Stimulated activated naive B cell treated with anti-CD40 and anti-IgM and Interleukin-4, amounts not matched to agents 10 μg/mL and 1 μg/mL and 100 μg/mL, for 72 hours (primary cell): ENCODE measurements around the gene STYX.

Experiments used
- ATAC-seq, 2 donors: fragments of 150-1000 bp; cut with Tn5 transposase; replicated peaks; 2 replicates each; pipeline ENCODE4 v1.10.0; 2021; ENCODE audit warnings: moderate library complexity in 1 of 2
- DNase-seq: peaks from one replicate; pipeline ENCODE4 v3.0.0; 2021
- H3K27ac Mint-ChIP-seq: one replicate; pipeline ENCODE4 v1.8.0; 2022; ENCODE audit warnings: mild to moderate bottlenecking, mixed read lengths
- H3K27me3 Mint-ChIP-seq, 2 donors: one replicate each; pipeline ENCODE4 v1.8.0; 2022; ENCODE audit warnings: mixed read lengths in 2 of 2
- H3K36me3 Mint-ChIP-seq, 2 donors: one replicate each; pipeline ENCODE4 v1.8.0; 2022; ENCODE audit warnings: mixed read lengths in 2 of 2, mild to moderate bottlenecking in 1 of 2
- H3K4me1 Mint-ChIP-seq, 2 donors: one replicate each; pipeline ENCODE4 v1.8.0; 2022; ENCODE audit warnings: mixed read lengths in 2 of 2, mild to moderate bottlenecking in 1 of 2
- H3K4me3 Mint-ChIP-seq, 2 donors: one replicate each; pipeline ENCODE4 v1.8.0; 2022; ENCODE audit warnings: mild to moderate bottlenecking in 2 of 2, mixed read lengths in 2 of 2, moderate library complexity in 1 of 2
- H3K9me3 Mint-ChIP-seq, 2 donors: one replicate each; pipeline ENCODE4 v1.8.0; 2022; ENCODE audit warnings: mixed read lengths in 2 of 2, mild to moderate bottlenecking in 1 of 2

Gene STYX

DNA sequence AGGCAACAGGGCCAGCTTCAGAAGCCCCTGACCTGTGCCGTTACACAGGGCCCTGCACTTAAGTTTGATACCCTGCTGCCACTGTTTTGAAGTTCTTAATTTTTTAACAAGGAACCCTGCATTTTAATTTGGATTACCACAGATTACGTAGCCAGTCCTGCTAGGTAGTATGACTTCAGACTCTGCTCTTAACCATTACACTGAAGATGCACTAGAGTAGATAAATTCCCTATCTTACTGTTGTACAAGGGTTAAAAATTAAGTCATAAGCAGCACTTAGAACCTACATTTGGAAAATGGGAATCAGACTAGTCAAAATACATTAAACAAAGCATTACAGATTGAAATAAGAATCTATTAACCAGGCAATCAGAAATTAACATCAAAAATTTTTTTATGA lies 59.2 kb downstream of the STYX start:
- peaks cover 0 to 2% of the 10 kb centered on the region in 2 donors for H3K36me3 Mint-ChIP-seq
- no peaks in the 10 kb centered on the region for H3K27me3 Mint-ChIP-seq
- ATAC-seq (no peak), DNase-seq (no peak)
- no peaks in the 10 kb centered on the region for H3K9me3 Mint-ChIP-seq
- no peak overlapping the region for H3K4me3 Mint-ChIP-seq
- peaks cover 10 to 25% of the 10 kb centered on the region in 2 donors for H3K4me1 Mint-ChIP-seq
- no peak overlapping the region for H3K27ac Mint-ChIP-seq

DNA sequence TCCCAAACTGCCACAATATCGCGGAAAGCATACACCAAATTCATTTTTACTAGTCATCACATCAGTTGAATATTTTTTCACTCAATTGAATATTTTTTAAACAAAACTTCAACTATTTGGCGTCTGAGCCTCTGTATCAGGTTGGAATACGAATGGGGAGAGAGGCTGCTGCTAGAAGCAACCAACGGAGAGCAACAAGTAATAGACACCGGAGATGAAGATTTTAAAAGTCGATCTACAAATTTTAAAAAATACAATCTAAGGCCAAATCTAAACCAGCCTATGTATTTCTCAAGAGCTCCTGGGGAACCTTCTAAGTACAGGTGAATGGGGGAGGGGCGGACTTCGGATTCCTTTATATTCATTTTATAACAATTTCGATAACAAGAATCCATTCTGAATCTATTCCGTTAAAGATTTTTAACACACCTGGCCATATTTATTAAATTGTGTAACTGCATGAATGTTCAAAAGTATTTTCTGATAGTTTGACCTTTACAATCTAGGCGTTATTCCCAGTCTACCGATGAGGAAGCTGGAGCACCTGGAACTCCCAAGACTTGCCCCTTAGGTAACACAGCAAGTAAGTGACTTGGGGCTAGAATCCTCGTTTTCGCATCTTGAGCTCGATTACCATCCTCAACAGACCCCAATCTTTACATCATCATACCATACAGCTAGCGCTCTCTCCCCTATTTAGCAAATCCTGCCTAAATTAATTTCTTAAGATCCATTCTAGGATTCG lies 60.2 kb downstream of the STYX start:
- peaks cover 10 to 25% of the 10 kb centered on the region in 2 donors for H3K4me1 Mint-ChIP-seq
- peak overlapping the region; percentile 94 for H3K27ac Mint-ChIP-seq
- H3K9me3 Mint-ChIP-seq = no peaks in the 10 kb centered on the region
- H3K27me3 Mint-ChIP-seq = no peaks in the 10 kb centered on the region
- DNase-seq = no peak
- peaks cover 0 to 2% of the 10 kb centered on the region in 2 donors for H3K36me3 Mint-ChIP-seq
- H3K4me3 Mint-ChIP-seq = peak overlapping the region; percentile 93 to 95
- ATAC-seq = no peak

DNA sequence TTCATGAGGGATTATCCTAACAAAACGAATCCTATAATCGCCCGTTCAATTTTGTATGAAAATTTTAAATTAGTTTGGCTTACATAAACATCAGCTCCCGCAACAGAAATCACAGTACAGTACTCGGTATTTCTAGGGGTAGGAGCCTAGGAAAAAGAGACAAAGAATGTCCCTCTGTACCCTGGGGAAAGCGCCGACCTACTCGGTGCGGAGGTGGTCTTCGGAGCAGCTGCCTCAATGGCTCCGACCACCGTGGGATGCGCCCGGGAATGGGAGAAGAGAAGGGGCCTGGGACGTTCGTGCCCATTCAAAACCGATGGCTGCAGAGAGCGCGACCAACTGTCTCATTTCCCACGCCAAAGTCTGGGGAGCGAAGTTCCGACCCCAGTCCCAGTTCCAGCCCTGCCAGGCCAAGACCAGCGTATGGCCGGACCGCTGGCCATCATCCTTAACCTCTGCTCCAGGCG lies 60.8 kb downstream of the STYX start:
- peak overlapping the region; percentile 93 to 95 for H3K4me3 Mint-ChIP-seq
- H3K9me3 Mint-ChIP-seq = no peaks in the 10 kb centered on the region
- H3K36me3 Mint-ChIP-seq = peaks cover 0 to 2% of the 10 kb centered on the region in 2 donors
- peak overlapping the region; percentile 94 for H3K27ac Mint-ChIP-seq
- H3K27me3 Mint-ChIP-seq = no peaks in the 10 kb centered on the region
- no peak for DNase-seq
- peak; percentile 15 to 18 for ATAC-seq
- H3K4me1 Mint-ChIP-seq = peaks cover 10 to 25% of the 10 kb centered on the region in 2 donors

- Mint-ChIP-seq H3K27me3 (no peaks in the 10 kb centered on the region), H3K9me3 (peaks cover 0 to under 1% of the 10 kb centered on the region in 2 donors), H3K4me1 (peaks cover 10 to 25% of the 10 kb centered on the region in 2 donors), H3K4me3 (peak within 1 kb of the TSS; percentile 94 to 95), H3K36me3 (peaks cover 1 to 2% of the 10 kb centered on the region in 2 donors), H3K27ac (peak within 1 kb of the TSS; percentile 94)
- peak; percentile 94 to 95 for ATAC-seq
- DNase-seq = peak; percentile 80
These were observed 61.5 kb downstream of the STYX start, which contains the start of gene GNPNAT1 for GRCh38 chr14:52791223-52792096. Gene GNPNAT1 (minus strand): TSS chr14:52791607. CDS start chr14:52784650, 6,957 bp downstream.

GRCh38 chr14:52792097-52792415 lies 62.1 kb downstream of the STYX start:
- Mint-ChIP-seq H3K36me3 (peaks cover 1 to 3% of the 10 kb centered on the region in 2 donors), H3K4me3 (peak overlapping the region; percentile 94 to 95), H3K27ac (peak overlapping the region; percentile 61), H3K27me3 (no peaks in the 10 kb centered on the region), H3K4me1 (peaks cover 10 to 25% of the 10 kb centered on the region in 2 donors), H3K9me3 (peaks cover 0 to 1% of the 10 kb centered on the region in 2 donors)
- no peak for ATAC-seq
- DNase-seq = no peak

- Mint-ChIP-seq H3K27me3 (no peaks in the 10 kb centered on the region), H3K36me3 (peaks cover 0 to 3% of the 10 kb centered on the region in 2 donors), H3K27ac (no peak overlapping the region), H3K9me3 (peaks cover 0 to 1% of the 10 kb centered on the region in 2 donors), H3K4me3 (no peak overlapping the region), H3K4me1 (peaks cover 12 to 25% of the 10 kb centered on the region in 2 donors)
- ATAC-seq = no peak
- no peak for DNase-seq
These were observed 63.1 kb downstream of the STYX start for GRCh38 chr14:52793061-52793460.

GRCh38 chr14:52797653-52798052 lies 67.7 kb downstream of the STYX start:
- H3K4me1 Mint-ChIP-seq = peaks cover 5 to 6% of the 10 kb centered on the region in 2 donors
- no peak overlapping the region for H3K27ac Mint-ChIP-seq
- DNase-seq (no peak), ATAC-seq (no peak)
- peaks cover 0 to 3% of the 10 kb centered on the region in 2 donors for H3K36me3 Mint-ChIP-seq
- H3K9me3 Mint-ChIP-seq = peaks cover 0 to 1% of the 10 kb centered on the region in 2 donors
- no peaks in the 10 kb centered on the region for H3K27me3 Mint-ChIP-seq
- no peak overlapping the region for H3K4me3 Mint-ChIP-seq

GRCh38 chr14:52798826-52799225 lies 68.9 kb downstream of the STYX start:
- peaks cover 0 to 1% of the 10 kb centered on the region in 2 donors for H3K9me3 Mint-ChIP-seq
- no peak for ATAC-seq
- peaks cover 0 to 3% of the 10 kb centered on the region in 2 donors for H3K36me3 Mint-ChIP-seq
- no peaks in the 10 kb centered on the region for H3K27me3 Mint-ChIP-seq
- H3K27ac Mint-ChIP-seq = no peak overlapping the region
- DNase-seq = no peak
- H3K4me1 Mint-ChIP-seq = peaks cover 5 to 6% of the 10 kb centered on the region in 2 donors
- H3K4me3 Mint-ChIP-seq = no peak overlapping the region

DNA sequence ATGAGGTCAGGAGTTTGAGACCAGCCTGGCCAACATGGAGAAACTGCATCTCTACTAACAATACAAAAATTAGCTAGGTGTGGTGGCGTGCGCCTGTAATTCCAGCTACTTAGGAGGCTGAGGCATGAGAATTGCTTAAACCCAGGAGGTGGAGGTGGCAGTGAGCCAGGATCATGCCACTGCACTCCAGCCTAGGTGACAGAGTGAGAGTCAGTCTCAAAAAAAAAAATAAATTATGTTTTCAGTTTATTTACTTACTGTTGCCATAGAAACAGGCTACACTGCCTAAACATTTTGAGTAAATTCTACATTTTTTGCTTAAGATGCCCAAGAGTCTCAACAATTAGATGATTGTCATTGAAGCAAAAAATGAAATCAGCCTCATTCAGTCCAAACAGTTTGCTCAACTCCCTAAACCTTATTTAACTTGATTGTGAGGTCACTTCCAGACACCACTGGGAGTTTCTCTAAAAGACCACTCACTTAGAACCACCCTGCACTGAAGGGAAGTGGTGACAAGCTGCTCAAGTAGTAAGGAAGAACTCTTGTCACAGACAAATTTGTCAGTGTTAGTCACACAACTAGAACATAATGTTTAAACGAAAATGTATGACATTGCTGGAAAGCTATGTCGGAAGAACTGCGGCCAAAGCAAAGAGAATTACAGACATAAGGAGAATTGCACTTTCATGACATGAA lies 71.2 kb downstream of the STYX start:
- ATAC-seq = peak; percentile 63 to 73
- no peak overlapping the region for H3K27ac Mint-ChIP-seq
- H3K9me3 Mint-ChIP-seq = peaks cover 0 to 1% of the 10 kb centered on the region in 2 donors
- no peak for DNase-seq
- H3K27me3 Mint-ChIP-seq = no peaks in the 10 kb centered on the region
- H3K4me1 Mint-ChIP-seq = peaks cover 5 to 6% of the 10 kb centered on the region in 2 donors
- H3K4me3 Mint-ChIP-seq = no peak overlapping the region
- peaks cover 0 to 3% of the 10 kb centered on the region in 2 donors for H3K36me3 Mint-ChIP-seq

DNA sequence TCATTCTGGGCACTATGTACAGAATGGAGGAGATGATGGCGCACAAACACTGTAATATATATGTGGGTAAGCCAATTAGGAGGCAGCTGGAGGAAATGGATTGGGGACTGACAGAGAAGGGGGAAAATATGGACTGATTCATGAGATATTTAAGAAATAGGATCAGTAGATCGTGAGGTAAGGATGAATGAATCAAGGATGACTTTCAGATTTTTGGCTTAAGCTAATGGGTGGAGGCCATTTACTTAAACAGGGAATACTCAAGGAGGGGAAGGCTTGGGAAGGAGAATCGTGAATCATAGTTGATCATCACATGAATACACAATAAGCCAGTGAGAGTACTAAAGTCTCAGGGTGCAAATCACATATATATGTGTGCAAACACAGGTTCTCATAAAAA lies 72.6 kb downstream of the STYX start:
- DNase-seq (no peak), ATAC-seq (no peak)
- H3K27me3 Mint-ChIP-seq = no peaks in the 10 kb centered on the region
- H3K27ac Mint-ChIP-seq = no peak overlapping the region
- H3K9me3 Mint-ChIP-seq = no peaks in the 10 kb centered on the region
- no peak overlapping the region for H3K4me3 Mint-ChIP-seq
- H3K4me1 Mint-ChIP-seq = peaks cover 5 to 6% of the 10 kb centered on the region in 2 donors
- H3K36me3 Mint-ChIP-seq = no peaks in the 10 kb centered on the region

DNA sequence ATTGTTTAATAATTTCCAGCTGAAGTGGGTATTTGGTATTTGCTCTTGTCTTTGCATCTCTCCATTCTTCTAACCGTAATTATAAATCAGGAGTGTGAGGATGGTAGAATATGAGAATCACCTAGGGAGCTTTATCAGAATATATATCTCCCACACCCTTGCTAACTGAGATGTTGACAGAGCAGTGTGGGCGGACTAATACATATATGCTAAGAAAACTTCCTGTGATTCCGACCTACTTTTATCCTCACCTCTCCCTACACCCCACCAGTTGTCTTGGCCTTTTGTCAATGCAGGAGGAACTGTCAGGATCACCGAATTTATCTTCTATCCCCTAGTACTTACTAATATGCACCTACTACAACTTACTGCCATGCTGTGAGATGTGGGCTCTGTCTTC lies 76.1 kb downstream of the STYX start:
- Mint-ChIP-seq H3K4me3 (no peak overlapping the region), H3K36me3 (no peaks in the 10 kb centered on the region), H3K27me3 (no peaks in the 10 kb centered on the region), H3K9me3 (no peaks in the 10 kb centered on the region), H3K27ac (no peak overlapping the region), H3K4me1 (peaks cover 3 to 5% of the 10 kb centered on the region in 2 donors)
- DNase-seq (no peak), ATAC-seq (no peak)

DNA sequence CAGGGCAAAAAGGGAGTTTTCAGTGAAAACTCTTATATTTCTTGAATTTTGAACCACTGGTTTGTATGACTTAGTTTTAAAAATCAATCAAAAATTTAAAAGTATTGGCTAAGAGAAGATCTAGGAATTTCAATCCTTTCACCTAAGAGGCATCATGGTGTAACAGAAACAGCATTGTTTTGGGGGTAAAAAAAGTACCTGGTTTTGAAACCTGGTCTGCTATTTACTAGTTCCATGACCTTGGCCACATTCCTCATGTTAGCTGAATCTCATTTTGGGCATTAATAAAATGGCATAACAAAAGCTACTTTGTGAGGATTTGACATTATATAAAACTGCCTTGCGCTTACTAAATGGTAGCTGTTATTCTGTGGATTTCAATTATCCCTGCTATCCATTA lies 78.1 kb downstream of the STYX start:
- H3K27ac Mint-ChIP-seq = no peak overlapping the region
- no peak for DNase-seq
- no peaks in the 10 kb centered on the region for H3K9me3 Mint-ChIP-seq
- no peaks in the 10 kb centered on the region for H3K4me1 Mint-ChIP-seq
- H3K27me3 Mint-ChIP-seq = no peaks in the 10 kb centered on the region
- H3K4me3 Mint-ChIP-seq = no peak overlapping the region
- no peaks in the 10 kb centered on the region for H3K36me3 Mint-ChIP-seq
- no peak for ATAC-seq

- Mint-ChIP-seq H3K4me3 (no peak overlapping the region), H3K9me3 (no peaks in the 10 kb centered on the region), H3K27me3 (peaks cover 0 to 6% of the 10 kb centered on the region in 2 donors), H3K4me1 (no peaks in the 10 kb centered on the region), H3K36me3 (no peaks in the 10 kb centered on the region), H3K27ac (no peak overlapping the region)
- DNase-seq (no peak), ATAC-seq (no peak)
These were observed 91.9 kb downstream of the STYX start for GRCh38 chr14:52821805-52822250.

- H3K36me3 Mint-ChIP-seq = no peaks in the 10 kb centered on the region
- no peaks in the 10 kb centered on the region for H3K9me3 Mint-ChIP-seq
- no peak overlapping the region for H3K27ac Mint-ChIP-seq
- no peak for ATAC-seq
- no peaks in the 10 kb centered on the region for H3K4me1 Mint-ChIP-seq
- no peak for DNase-seq
- peaks cover 0 to 6% of the 10 kb centered on the region in 2 donors for H3K27me3 Mint-ChIP-seq
- H3K4me3 Mint-ChIP-seq = no peak overlapping the region
These were observed 94.5 kb downstream of the STYX start for GRCh38 chr14:52824462-52824861.
